PC-9 (cell line): ENCODE data around the gene GGN. TPM values are rescaled to one million over a fixed set of nuclear protein-coding genes. Genes with fewer than 3 reads are reported as not detected.
"Not testable (repeated sequence)": the region's sequence is repeated elsewhere in the genome, so short reads cannot be mapped to it uniquely, and the experiment has no call there.

Source experiments
- BruUV-seq: library from RNA; stranded (reverse); fragments of 400-500 nt; replicated peaks from 2 replicates; lab custom pipeline; 2021; lab: Mats Ljungman, UMichigan
- CTCF ChIA-PET: fragments of 300-600 bp; sonication (Branson Sonifier 250); formaldehyde crosslinking; loops from one replicate; lab custom pipeline; 2022; ENCODE audit warnings: antibody characterized with exemption; lab: Charles Lee
- POLR2A ChIA-PET: fragments of 300-600 bp; sonication (Branson Sonifier 250); formaldehyde crosslinking; loops from one replicate; lab custom pipeline; 2022; ENCODE audit warnings: antibody characterized with exemption; ENCODE audit not compliant: unreplicated experiment; lab: Charles Lee
- DNase-seq, 2 experiments: peaks; one replicate each; pipeline versions ENCODE4 v3.0.0 to v3.0.0-alpha.2; 2015 to 2022; ENCODE audit warnings: mixed read lengths in 1 of 2
- H2AFZ ChIP-seq: fragments of 200-600 bp; sonication (generic); 2 replicates; pipeline ENCODE4 v1.8.1; 2017; ENCODE audit warnings: antibody characterized with exemption
- H3F3A ChIP-seq: fragments of 200-600 bp; sonication (generic); 2 replicates; pipeline ENCODE4 v1.8.1; 2017; ENCODE audit warnings: antibody characterized with exemption, mild to moderate bottlenecking, low read depth; ENCODE audit not compliant: insufficient read depth
- H3K27ac ChIP-seq: fragments of 200-600 bp; sonication (generic); 2 replicates; pipeline ENCODE4 v1.6.1; 2016; ENCODE audit warnings: mixed run types
- H3K27me3 ChIP-seq: fragments of 200-600 bp; sonication (generic); 2 replicates; pipeline ENCODE4 v1.6.1; 2016; ENCODE audit warnings: low read depth, mixed run types; ENCODE audit not compliant: insufficient read depth
- H3K36me3 ChIP-seq: fragments of 200-600 bp; sonication (generic); 2 replicates; pipeline ENCODE4 v1.6.1; 2016; ENCODE audit warnings: low read depth, mixed run types
- H3K4me1 ChIP-seq: fragments of 200-600 bp; sonication (generic); replicated peaks from 2 replicates; pipeline ENCODE4 v1.6.1; 2016; ENCODE audit warnings: mixed run types; ENCODE audit not compliant: insufficient read depth
- H3K4me2 ChIP-seq: fragments of 200-600 bp; sonication (generic); 2 replicates; pipeline ENCODE4 v1.6.1; 2017; ENCODE audit warnings: mixed run types
- H3K4me3 ChIP-seq: fragments of 200-600 bp; sonication (generic); 2 replicates; pipeline ENCODE4 v1.6.1; 2016; ENCODE audit warnings: mixed run types
- H3K79me2 ChIP-seq: fragments of 200-600 bp; sonication (generic); 2 replicates; pipeline ENCODE4 v1.6.1; 2017; ENCODE audit warnings: low read depth, mixed run types
- H3K9me2 ChIP-seq: fragments of 200-600 bp; sonication (generic); 2 replicates; pipeline ENCODE4 v1.8.1; 2017; ENCODE audit warnings: mild to moderate bottlenecking; ENCODE audit not compliant: insufficient read depth
- H3K9me3 ChIP-seq: fragments of 200-600 bp; sonication (generic); 2 replicates; pipeline ENCODE4 v1.8.1; 2016; ENCODE audit warnings: low read depth; ENCODE audit not compliant: insufficient read depth
- H4K20me1 ChIP-seq: fragments of 200-600 bp; sonication (generic); 2 replicates; pipeline ENCODE4 v1.8.1; 2017; ENCODE audit not compliant: insufficient read depth
- EZH2 ChIP-seq: fragments of 200-600 bp; sonication (generic); IDR thresholded peaks from 2 replicates; pipeline ENCODE4 v1.8.0; 2017; ENCODE audit warnings: antibody characterized with exemption, low read depth
- intact Hi-C: fragments of 100-400 bp; cut with micrococcal nuclease; formaldehyde crosslinking; loops from one replicate; pipeline ENCODE4 v1.10.0; 2022; ENCODE audit not compliant: unreplicated experiment
- total RNA-seq: library from RNA; stranded (reverse); gene quantifications from 2 replicates; pipeline ENCODE4 v1.2.3, GENCODE V29; 2021
- TF ChIP-seq, protein P1 (sequence below): fragments of 200-600 bp; sonication (generic); conservative IDR thresholded peaks from 2 replicates; pipeline ENCODE4 v1.6.1; 2017; ENCODE audit warnings: mixed run types, antibody characterized with exemption, mild to moderate bottlenecking, moderate library complexity

Gene GGN
- total RNA-seq, 1 experiment from 2014 or later, result 1.0 TPM

DNA sequence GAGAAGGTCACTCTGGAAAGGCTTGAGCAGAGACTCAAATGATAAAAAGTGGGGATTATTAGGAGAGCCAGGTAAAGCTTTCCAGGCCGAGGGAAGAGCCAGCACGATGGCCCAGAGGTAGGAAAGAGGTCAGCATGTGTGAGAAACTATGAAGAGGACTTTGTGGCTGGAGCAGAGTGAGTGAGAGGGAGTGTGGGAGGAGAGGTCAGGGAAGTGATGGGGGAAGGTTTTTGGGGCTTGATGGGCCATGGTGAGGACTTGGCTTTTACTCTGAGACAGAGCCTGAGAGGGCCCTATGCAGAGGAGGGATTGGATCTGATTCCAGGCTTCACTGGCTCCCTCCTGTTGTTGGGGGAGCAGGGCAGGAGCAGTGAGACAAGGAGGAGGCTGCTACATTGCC, 46.9 kb downstream of the GGN start:
- Histone ChIP-seq H3K36me3 (no peaks in the 10 kb centered on the region), H3K9me2 (no peaks in the 10 kb centered on the region), H3F3A (peaks cover 11% of the 10 kb centered on the region; the same call in 1 of the 2 replicates), H3K4me3 (no peak overlapping the region), H3K79me2 (no peaks in the 10 kb centered on the region), H3K27me3 (no peaks in the 10 kb centered on the region), H2AFZ (no peak overlapping the region), H3K27ac (no peak overlapping the region), H3K4me2 (no peak overlapping the region), H3K4me1 (peaks cover 5% of the 10 kb centered on the region), H4K20me1 (0 out of 2 replicates have a peak, but pooled peaks cover 3% of the 10 kb centered on the region), H3K9me3 (no peaks in the 10 kb centered on the region)
- intact Hi-C loops, result no loop called here
- ChIA-PET CTCF (no interaction called here), POLR2A (no interaction called here)
- TF ChIP-seq EZH2, result no peak
- BruUV-seq, result no TSS peak
- DNase-seq, result no peak

DNA sequence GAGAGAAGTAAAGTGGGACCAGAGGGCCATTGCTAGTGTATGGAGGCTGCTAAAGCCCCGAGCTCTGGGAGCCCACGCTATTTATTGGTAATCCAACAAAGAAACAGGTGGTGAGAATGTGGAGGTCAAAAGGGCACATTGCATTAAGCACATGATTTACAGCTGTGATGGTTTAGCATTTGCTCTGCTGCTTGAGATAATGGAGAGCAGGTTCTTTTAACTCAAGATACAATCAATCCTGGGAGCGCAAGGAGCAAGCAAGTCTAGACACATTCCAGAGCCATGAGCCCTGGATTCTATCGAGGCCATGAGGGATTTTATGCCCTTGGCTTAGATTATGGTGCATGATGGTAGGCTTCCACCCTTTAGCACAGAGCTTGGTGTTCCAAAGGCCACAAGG, 48.8 kb downstream of the GGN start:
- H3F3A ChIP-seq, result peaks cover 11% of the 10 kb centered on the region; the same call in 1 of the 2 replicates
- H3K27ac ChIP-seq, H3K27me3 ChIP-seq, H3K4me1 ChIP-seq, POLR2A ChIA-PET, H3K4me3 ChIP-seq, BruUV-seq, H4K20me1 ChIP-seq, DNase-seq, H3K36me3 ChIP-seq, H3K9me2 ChIP-seq, H3K79me2 ChIP-seq, H3K4me2 ChIP-seq, H3K9me3 ChIP-seq, H2AFZ ChIP-seq, intact Hi-C loops: not testable (repeated sequence)
- CTCF ChIA-PET, result interaction anchor here (0.6 kb wide), 1 partner anchor 95 kb away, joined by 3 read pairs; no protein-coding TSS in a partner anchor

DNA sequence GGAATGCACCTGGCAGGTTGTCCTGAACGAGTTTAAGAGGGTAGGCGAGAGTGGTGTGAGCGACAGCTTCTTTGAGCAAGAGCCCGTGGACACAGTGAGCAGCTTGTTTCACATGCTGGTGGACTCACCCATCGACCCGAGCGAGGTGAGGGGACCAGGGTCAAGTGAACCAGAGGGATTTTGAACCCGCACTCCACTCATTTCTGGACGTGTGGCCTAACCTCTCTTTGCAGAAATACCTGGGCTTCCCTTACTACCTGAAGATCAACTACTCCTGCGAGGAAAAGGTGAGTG, 50.5 kb downstream of the GGN start:
- H3K9me3 ChIP-seq, result no peaks in the 10 kb centered on the region
- H3K27me3 ChIP-seq, result no peaks in the 10 kb centered on the region
- H3K36me3 ChIP-seq, result no peaks in the 10 kb centered on the region
- H3K27ac ChIP-seq, result no peak overlapping the region
- H3K9me2 ChIP-seq, result no peaks in the 10 kb centered on the region
- TF ChIP-seq EZH2, result no peak
- TF ChIP-seq, protein P1, sequence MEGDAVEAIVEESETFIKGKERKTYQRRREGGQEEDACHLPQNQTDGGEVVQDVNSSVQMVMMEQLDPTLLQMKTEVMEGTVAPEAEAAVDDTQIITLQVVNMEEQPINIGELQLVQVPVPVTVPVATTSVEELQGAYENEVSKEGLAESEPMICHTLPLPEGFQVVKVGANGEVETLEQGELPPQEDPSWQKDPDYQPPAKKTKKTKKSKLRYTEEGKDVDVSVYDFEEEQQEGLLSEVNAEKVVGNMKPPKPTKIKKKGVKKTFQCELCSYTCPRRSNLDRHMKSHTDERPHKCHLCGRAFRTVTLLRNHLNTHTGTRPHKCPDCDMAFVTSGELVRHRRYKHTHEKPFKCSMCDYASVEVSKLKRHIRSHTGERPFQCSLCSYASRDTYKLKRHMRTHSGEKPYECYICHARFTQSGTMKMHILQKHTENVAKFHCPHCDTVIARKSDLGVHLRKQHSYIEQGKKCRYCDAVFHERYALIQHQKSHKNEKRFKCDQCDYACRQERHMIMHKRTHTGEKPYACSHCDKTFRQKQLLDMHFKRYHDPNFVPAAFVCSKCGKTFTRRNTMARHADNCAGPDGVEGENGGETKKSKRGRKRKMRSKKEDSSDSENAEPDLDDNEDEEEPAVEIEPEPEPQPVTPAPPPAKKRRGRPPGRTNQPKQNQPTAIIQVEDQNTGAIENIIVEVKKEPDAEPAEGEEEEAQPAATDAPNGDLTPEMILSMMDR, result no peak
- H3K4me2 ChIP-seq, result peak overlapping the region; percentile 79
- no peak for DNase-seq
- 0 out of 2 replicates have a peak, but pooled peaks cover 3% of the 10 kb centered on the region for H4K20me1 ChIP-seq
- peaks cover 5% of the 10 kb centered on the region for H3K4me1 ChIP-seq
- no TSS peak for BruUV-seq
- ChIA-PET POLR2A (interaction anchor here (0.6 to 0.8 kb wide), 8 partner anchors 23 to 1099 kb away, joined by 3 to 15 read pairs (median 5); partner anchors contain the start of genes FAM98C and RPS16), CTCF (interaction anchor here (0.6 to 0.9 kb wide), 4 partner anchors 37 to 563 kb away, joined by 3 to 6 read pairs (median 4); partner anchors contain the start of genes FAM98C and PSMD8)
- H3F3A ChIP-seq, result peaks cover 11% of the 10 kb centered on the region; the same call in 1 of the 2 replicates
- peak overlapping the region; percentile 73 for H3K4me3 ChIP-seq
- intact Hi-C loops, result no loop called here
- H2AFZ ChIP-seq, result peak overlapping the region; percentile 94
- no peaks in the 10 kb centered on the region for H3K79me2 ChIP-seq

DNA sequence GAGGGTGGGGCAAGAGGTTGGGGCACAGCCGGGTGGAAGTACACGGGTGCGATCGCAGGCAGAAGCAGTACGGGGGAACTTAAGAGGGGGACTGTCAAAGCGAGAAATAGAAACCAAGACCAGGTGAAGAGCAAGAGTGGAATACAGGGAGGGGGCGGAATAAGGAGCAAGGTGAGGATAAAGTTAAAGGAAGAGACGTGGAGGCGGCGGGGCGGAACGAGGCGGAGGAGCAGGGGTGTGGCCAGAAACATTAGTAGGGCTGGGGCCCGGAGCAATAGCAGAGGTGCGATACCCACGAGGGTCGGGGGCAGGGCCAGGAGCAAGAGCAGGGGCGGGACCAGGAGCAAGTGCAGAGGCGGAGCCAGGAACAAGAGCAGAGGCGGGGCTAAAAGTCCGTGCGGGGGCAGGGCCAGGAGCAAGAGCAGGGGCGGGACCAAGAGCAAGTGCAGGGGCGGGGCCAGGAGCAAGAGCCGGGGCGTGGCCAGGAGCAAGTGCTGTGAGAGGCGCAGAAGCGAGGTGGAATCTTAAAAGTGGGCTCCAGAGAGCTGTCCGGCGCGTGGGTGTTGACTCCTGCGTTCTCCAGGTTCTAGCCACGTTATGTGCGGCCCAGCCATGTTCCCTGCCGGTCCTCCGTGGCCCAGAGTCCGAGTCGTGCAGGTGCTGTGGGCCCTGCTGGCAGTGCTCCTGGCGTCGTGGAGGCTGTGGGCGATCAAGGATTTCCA, 51.0 kb downstream of the GGN start:
- Histone ChIP-seq H3F3A (peaks cover 11% of the 10 kb centered on the region; the same call in 1 of the 2 replicates), H3K9me2 (no peaks in the 10 kb centered on the region), H3K36me3 (no peaks in the 10 kb centered on the region), H2AFZ (peak overlapping the region; percentile 94), H3K4me3 (peak overlapping the region; percentile 73), H3K27me3 (no peaks in the 10 kb centered on the region), H3K9me3 (no peaks in the 10 kb centered on the region), H3K79me2 (no peaks in the 10 kb centered on the region), H4K20me1 (0 out of 2 replicates have a peak, but pooled peaks cover 3% of the 10 kb centered on the region), H3K4me2 (peak overlapping the region; percentile 79), H3K27ac (peak overlapping the region; percentile 69), H3K4me1 (peaks cover 5% of the 10 kb centered on the region)
- ChIA-PET POLR2A (interaction anchor here (0.6 to 0.8 kb wide), 9 partner anchors 24 to 1099 kb away, joined by 3 to 15 read pairs (median 5); partner anchors contain the start of genes FAM98C, PSMD8 and RPS16), CTCF (interaction anchor here (0.6 to 0.9 kb wide), 4 partner anchors 37 to 564 kb away, joined by 3 to 6 read pairs (median 4); partner anchors contain the start of genes FAM98C and PSMD8)
- TF ChIP-seq EZH2, result no peak
- TF ChIP-seq, protein P1, result no peak
- intact Hi-C loops, result loop anchor here (1.0 kb wide), 4 partner anchors 38 to 72 kb away; partner anchors contain the start of genes FAM98C, PSMD8 and SPINT2
- peak; percentile 85 to 98 for DNase-seq
- BruUV-seq, result no TSS peak
